ENCODE results near the gene APBA1.

- TF ChIP-seq CREB5 (CRISPR knock-in tag; IDR thresholded peaks at IDR 0.05; ENCODE audit: low read depth) = no peak
- TF ChIP-seq ARNTL (CRISPR knock-in tag; IDR thresholded peaks at IDR 0.05; ENCODE audit: borderline replicate concordance, low read depth) = no peak
- no peak for TF ChIP-seq CSDC2 (CRISPR knock-in tag; IDR thresholded peaks at IDR 0.05)
- TF ChIP-seq ZFP3 (CRISPR knock-in tag; IDR thresholded peaks at IDR 0.05) = no peak
- TF ChIP-seq ZNF565 (CRISPR knock-in tag; conservative IDR thresholded peaks at IDR 0.05; ENCODE audit: low read depth) = no peak
- no peak for TF ChIP-seq CSRNP3 (CRISPR knock-in tag; IDR thresholded peaks at IDR 0.05)
These were observed 11.8 kb upstream of the APBA1 start for GRCh38 chr9:69683927-69684326.

All from SK-N-SH treated with all-trans-retinoic acid at 6 μM for 48 hours (cell line).